Astrocyte (in vitro differentiated cells and primary cell): ENCODE data around the gene MRGPRX1.

Experiments used
- CTCF ChIP-seq: IDR thresholded peaks from 2 replicates; pipeline ENCODE4 v1.5.1; 2011; ENCODE audit warnings: low read depth, mild to moderate bottlenecking, inconsistent platforms, low read length, moderate library complexity; ENCODE audit not compliant: insufficient read depth
- EZH2 ChIP-seq: IDR thresholded peaks from 2 replicates; pipeline ENCODE4 v1.6.1; 2012; ENCODE audit warnings: mild to moderate bottlenecking, low read length, inconsistent platforms; ENCODE audit not compliant: insufficient read depth

- TF ChIP-seq CTCF (no peak), EZH2 (no peak)
Observed at GRCh38 chr11:18936002-18936673, 3.1 kb downstream of the MRGPRX1 start.
